Stimulated activated CD4-positive, alpha-beta T cell treated with anti-CD3 and anti-CD28 coated beads, Interleukin-12 subunit alpha, Interleukin-12 subunit beta, amount 100 ng/mL, for 24 hours (primary cell): ENCODE results near the gene FAM98C.

Experiments
- DNase-seq, 2 experiments: peaks; one replicate each; pipeline ENCODE4 v3.0.0-alpha.2; 2020; ENCODE audit warnings: low read depth in 2 of 2

Gene FAM98C

DNA sequence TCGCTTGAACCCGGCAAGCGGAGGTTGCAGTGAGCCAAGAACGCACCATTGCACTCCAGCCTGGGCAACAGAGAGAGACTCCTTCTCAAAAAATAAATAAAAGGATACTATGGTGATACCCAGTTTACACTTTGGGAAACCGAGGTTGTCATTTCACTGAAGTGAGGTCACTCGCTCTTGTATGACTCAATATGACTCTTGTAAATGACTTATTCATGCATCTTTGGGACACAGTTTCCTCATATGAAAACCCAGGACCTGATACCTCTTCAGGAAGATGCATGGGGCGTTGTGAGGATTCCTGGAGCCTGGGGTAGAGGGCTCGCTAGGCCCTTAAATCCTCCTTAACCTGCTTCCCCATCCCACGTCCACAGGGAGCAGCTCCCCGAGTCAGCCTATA is 24.0 kb upstream of the FAM98C start:
- no peak for DNase-seq

DNA sequence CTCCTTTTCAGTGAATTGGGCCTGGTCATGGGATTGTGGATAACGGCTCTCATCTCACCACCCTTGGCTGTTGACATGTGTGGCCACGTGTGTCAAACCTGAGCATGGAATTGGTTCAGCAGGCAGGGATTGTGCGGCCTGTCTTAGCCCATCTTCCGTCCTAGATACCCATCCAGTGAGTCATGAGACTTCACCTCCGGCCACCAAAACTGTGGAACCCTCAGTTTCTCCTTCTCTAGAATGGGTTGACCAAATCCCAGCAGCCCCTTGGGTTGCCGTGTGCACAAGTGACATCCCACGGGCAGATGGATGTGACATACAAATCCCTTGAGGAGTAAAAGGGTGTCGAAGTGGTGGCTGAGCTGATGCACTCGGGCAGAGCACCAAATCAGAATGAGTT is 21.8 kb upstream of the FAM98C start:
- DNase-seq, result no peak

- DNase-seq, result no peak
Observed at GRCh38 chr19:38383184-38383583, 19.7 kb upstream of the FAM98C start.

GRCh38 chr19:38383743-38384142 is 19.1 kb upstream of the FAM98C start:
- no peak for DNase-seq

DNA sequence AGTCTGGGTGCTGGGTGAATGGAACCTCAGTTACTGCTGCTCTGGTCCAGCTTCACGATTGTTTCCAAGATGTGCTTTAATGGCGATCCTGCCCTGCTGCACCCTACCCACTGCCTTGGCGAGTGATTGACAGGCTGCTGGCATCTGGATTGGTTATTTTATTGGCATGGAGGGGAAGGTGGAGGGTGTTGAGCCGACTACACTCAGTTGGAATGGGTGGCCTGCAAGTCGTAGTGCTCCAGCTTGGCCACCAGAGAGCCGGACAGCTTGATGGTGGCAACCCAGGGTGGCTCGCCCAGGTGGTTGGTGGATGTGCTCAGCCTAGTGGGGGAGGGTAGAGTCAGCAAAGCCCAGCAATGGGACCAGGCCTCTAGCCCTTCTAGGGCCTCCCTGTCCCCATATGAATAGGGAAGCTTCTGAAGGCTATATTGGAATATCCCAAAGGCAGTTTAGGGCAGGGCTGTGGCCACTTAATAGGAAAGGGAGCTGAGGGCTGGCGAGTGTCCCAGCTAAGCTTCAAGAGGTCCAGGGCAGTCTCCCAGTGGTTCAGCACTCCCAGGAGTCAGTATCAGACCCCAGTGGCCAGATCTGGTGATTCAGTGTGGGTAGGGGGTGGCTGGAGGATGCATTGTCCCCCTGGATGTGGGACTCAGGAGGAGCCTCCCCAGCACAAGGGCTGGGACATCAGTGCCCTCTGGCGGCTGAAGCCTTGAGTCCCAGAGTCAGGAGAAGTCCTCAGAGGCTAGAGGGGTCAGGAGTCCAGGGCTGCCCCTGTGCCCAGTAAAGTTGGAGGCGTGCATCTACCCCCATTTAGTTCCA is 18.5 kb upstream of the FAM98C start:
- no peak for DNase-seq

- no peak for DNase-seq
Observed at GRCh38 chr19:38385057-38385803, 17.7 kb upstream of the FAM98C start.

- DNase-seq, result no peak
Observed at GRCh38 chr19:38385804-38386257, 17.1 kb upstream of the FAM98C start.

DNA sequence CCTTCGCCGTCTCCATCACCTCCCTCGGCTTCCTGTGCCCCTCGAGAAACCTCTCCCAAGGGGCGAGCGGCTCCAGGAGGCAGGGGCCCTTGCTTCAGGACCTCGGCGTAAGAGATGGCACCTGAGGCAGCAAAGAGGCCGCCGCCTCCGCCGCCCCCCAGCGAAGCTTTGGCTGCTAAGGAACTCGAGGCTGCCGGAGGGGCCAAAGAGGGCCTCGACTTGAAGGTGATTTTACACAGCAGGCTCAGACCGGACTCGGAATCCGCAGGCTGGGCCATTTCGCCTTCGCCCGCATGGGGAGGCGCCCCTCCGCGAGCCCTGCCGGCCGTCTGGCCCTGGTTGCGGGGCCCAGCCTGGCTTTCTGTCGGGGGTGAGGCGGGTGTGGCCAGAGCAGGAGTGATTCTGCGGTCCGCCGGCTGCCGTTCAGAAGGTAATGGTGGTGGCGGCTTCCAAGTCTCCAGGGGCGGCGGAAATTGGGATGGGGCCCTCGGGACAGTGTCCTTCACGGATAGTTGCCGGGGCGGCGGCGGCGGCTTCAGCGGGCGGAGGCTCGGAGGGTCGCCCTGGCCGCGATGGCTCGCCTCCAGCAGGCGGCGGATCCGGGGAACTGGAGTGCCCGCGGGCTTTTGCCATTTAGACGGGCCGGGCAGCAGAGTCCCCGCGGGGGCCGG is 16.5 kb upstream of the FAM98C start:
- no peak for DNase-seq

DNA sequence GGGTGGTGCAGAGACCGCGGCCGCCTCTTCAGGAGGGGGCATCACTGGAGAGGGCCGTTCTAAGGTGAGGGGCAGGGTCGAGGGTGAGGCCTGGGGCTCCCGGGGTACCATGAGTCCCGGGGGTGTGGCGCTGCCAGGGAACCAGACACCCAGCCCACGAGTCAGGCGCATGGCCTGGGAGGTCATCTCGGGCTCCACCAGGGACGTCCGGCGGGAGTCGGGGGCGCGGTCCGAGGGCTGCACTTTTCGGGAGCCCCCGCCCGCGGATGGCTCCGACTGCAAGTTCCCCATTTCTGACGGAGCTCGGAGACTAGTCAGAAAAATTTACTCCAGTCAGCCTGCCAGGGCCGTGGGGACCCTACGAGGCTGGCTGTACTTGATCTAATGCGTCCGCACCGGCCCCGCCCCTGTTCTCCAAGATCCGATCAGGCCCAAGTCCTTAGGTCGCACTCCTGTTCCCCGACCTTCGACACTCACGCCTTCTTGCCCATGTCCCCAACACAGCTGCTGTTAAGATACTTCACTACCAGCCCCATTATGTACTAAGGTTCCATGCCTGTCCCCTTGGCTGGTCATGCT is 15.8 kb upstream of the FAM98C start:
- no peak for DNase-seq

GRCh38 chr19:38387550-38388348 is 15.1 kb upstream of the FAM98C start, which contains the start of gene GGN:
Gene GGN, minus strand, starts transcription at chr19:38388034. Its CDS starts 773 bp downstream, at chr19:38387261.
- DNase-seq, result peak; percentile 58 to 76

GRCh38 chr19:38388349-38389100 is 14.4 kb upstream of the FAM98C start, which contains the start of gene SPRED3:
Gene SPRED3, plus strand, starts transcription at chr19:38388697. Its CDS starts 1,606 bp downstream, at chr19:38390303.
- no peak for DNase-seq

GRCh38 chr19:38389101-38389925 is 13.6 kb upstream of the FAM98C start:
- DNase-seq, result no peak

- no peak for DNase-seq
Observed at GRCh38 chr19:38389957-38390924, 12.7 kb upstream of the FAM98C start.

- no peak for DNase-seq
Observed at GRCh38 chr19:38391911-38392464, 10.9 kb upstream of the FAM98C start.

DNA sequence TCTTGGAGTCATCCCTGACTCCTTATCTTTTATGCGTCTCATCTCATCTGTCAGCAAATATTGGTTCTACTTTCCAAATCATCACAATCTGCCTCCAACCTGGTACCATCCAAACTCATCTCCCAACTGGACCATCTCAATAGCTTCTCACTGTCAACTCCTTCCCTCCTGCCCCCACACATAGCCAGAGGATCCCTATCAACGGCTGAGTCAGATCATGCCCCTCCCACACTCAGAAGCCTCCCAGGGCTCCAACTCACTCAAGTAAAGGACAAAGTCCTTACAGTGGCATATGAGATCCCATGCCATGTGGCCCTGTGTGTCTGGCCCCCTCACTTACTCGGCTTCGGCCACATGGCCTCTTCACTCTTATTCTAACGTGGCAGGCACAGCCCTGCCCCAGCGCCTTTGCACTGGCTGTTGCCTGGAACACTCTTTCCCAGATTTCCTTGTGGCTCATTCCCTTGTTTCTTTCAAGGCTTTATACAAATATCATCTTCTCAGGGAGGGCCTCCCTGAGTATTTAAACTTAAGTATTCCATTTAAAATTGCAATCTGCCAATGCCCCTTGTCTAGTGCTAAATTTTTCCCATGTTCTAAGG is 10.1 kb upstream of the FAM98C start:
- DNase-seq, result no peak

DNA sequence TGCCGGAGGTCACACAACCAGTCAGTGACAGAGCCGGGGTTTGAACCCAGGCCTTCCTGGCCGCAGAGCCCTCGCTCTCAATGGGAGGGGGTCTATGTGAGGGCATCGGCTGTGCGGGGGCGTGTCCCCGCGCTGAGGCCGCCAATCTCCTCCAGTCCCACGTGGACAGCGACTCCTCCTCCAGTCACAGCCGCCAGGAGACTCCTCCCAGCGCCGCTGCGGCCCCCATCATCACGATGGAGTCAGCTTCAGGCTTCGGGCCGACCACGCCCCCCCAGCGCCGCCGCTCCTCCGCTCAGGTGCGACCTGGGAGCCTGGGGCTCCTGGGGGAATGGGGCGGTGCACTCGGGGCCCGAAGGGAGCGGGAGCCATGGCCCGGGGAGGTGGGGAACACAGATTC is 8.4 kb upstream of the FAM98C start:
- peak; percentile 40 to 75 for DNase-seq

- no peak for DNase-seq
Observed at GRCh38 chr19:38395381-38396114, 7.3 kb upstream of the FAM98C start.
